Liver (tissue), 9 donors: ENCODE data around the gene LRP10. TPM values are rescaled to one million over a fixed set of nuclear protein-coding genes. Genes with fewer than 3 reads are reported as not detected.

Experiments used
- DNase-seq: peaks from one replicate; pipeline ENCODE4 v3.0.0-alpha.2; 2017; ENCODE audit warnings: low spot score
- H3K27ac ChIP-seq, 2 donors: one replicate each; pipeline ENCODE4 v1.7.0; 2013; ENCODE audit warnings: inconsistent platforms in 2 of 2, low read length in 2 of 2, control low read depth in 1 of 2, low read depth in 1 of 2, mild to moderate bottlenecking in 1 of 2
- H3K27me3 ChIP-seq, 4 donors: one replicate each; pipeline versions ENCODE4 v1.6.1 to v1.7.0; 2013; ENCODE audit warnings: low read length in 3 of 4, inconsistent platforms in 1 of 4, mild to moderate bottlenecking in 1 of 4, moderate library complexity in 1 of 4; ENCODE audit not compliant: control insufficient read depth in 4 of 4, insufficient read depth in 4 of 4
- H3K36me3 ChIP-seq, 4 donors: one replicate each; pipeline versions ENCODE4 v1.6.1 to v1.7.0; 2013; ENCODE audit warnings: low read length in 3 of 4, mild to moderate bottlenecking in 3 of 4, low read depth in 1 of 4, moderate library complexity in 1 of 4; ENCODE audit not compliant: control insufficient read depth in 4 of 4, insufficient read depth in 3 of 4
- H3K4me1 ChIP-seq, 4 donors: one replicate each; pipeline versions ENCODE4 v1.6.1 to v1.7.0; 2013; ENCODE audit warnings: low read length in 3 of 4, mild to moderate bottlenecking in 3 of 4, moderate library complexity in 1 of 4; ENCODE audit not compliant: control insufficient read depth in 4 of 4, insufficient read depth in 4 of 4
- H3K4me3 ChIP-seq, 3 donors: one replicate each; pipeline versions ENCODE4 v1.6.1 to v1.7.0; 2013; ENCODE audit warnings: low read length in 3 of 3, control low read depth in 1 of 3, low read depth in 1 of 3, mild to moderate bottlenecking in 1 of 3
- H3K9ac ChIP-seq, 2 donors: one replicate each; pipeline ENCODE4 v1.7.0; 2013; ENCODE audit warnings: low read length in 2 of 2, mild to moderate bottlenecking in 2 of 2, moderate library complexity in 2 of 2, control low read depth in 1 of 2, low read depth in 1 of 2
- H3K9me3 ChIP-seq, 4 donors: one replicate each; pipeline versions ENCODE4 v1.6.1 to v1.7.0; 2013; ENCODE audit warnings: low read length in 3 of 4; ENCODE audit not compliant: control insufficient read depth in 4 of 4
- ATF3 ChIP-seq: IDR thresholded peaks from 2 replicates; pipeline ENCODE4 v1.6.1; 2016; ENCODE audit warnings: antibody characterized with exemption
- CTCF ChIP-seq: fragments of 150-350 bp; IDR thresholded peaks from 2 replicates; pipeline ENCODE4 v1.5.1; 2017; ENCODE audit warnings: improper control_type of control experiment, low read depth, low read length; ENCODE audit not compliant: missing input control
- EGR1 ChIP-seq, 2 donors: IDR thresholded peaks; 2 replicates each; pipeline ENCODE4 v1.6.1; 2016 to 2018; ENCODE audit warnings: antibody characterized with exemption in 2 of 2, low read depth in 2 of 2
- FOXA1 ChIP-seq: IDR thresholded peaks from 2 replicates; pipeline ENCODE4 v1.6.1; 2016; ENCODE audit warnings: antibody characterized with exemption
- GABPA ChIP-seq, 2 donors: IDR thresholded peaks in 1 of 2; conservative IDR thresholded peaks in 1 of 2; 2 replicates each; pipeline ENCODE4 v1.6.1; 2016; ENCODE audit warnings: antibody characterized with exemption in 2 of 2, mild to moderate bottlenecking in 1 of 2, moderate library complexity in 1 of 2
- HNF4A ChIP-seq, 2 donors: conservative IDR thresholded peaks; 2 replicates each; pipeline ENCODE4 v1.6.1; 2016; ENCODE audit warnings: antibody characterized with exemption in 2 of 2, mild to moderate bottlenecking in 2 of 2
- MAX ChIP-seq: IDR thresholded peaks from 2 replicates; pipeline ENCODE4 v1.6.1; 2016; ENCODE audit warnings: antibody characterized with exemption
- NR2F2 ChIP-seq: IDR thresholded peaks from 2 replicates; pipeline ENCODE4 v1.6.1; 2016; ENCODE audit warnings: antibody characterized with exemption
- RAD21 ChIP-seq, 2 donors: IDR thresholded peaks; 2 replicates each; pipeline ENCODE4 v1.6.1; 2016; ENCODE audit warnings: antibody characterized with exemption in 2 of 2, mild to moderate bottlenecking in 2 of 2
- RXRA ChIP-seq, 2 donors: IDR thresholded peaks; 2 replicates each; pipeline ENCODE4 v1.6.1; 2017 to 2018; ENCODE audit warnings: antibody characterized with exemption in 2 of 2, mild to moderate bottlenecking in 1 of 2
- SP1 ChIP-seq: IDR thresholded peaks from 2 replicates; pipeline ENCODE4 v1.6.1; 2018; ENCODE audit warnings: antibody characterized with exemption, mild to moderate bottlenecking
- TAF1 ChIP-seq: conservative IDR thresholded peaks from 2 replicates; pipeline ENCODE4 v1.6.1; 2016; ENCODE audit warnings: antibody characterized with exemption, mild to moderate bottlenecking
- YY1 ChIP-seq: IDR thresholded peaks from 2 replicates; pipeline ENCODE4 v1.6.1; 2016; ENCODE audit warnings: antibody characterized with exemption, mild to moderate bottlenecking
- WGBS: extraction: QIAGEN DNeasy Blood & Tissue Kit; methylation state at CpG from one replicate; pipeline ENCODE4 v1.1.7; 2013; 5-methylcytosine and 5-hydroxymethylcytosine counted together
- polyA plus RNA-seq, 2 donors: library from polyadenylated mRNA; stranded (reverse) in 1 of 2; unstranded in 1 of 2; fragments of 200-250 nt in 1 of 2; fragments of >200 nt in 1 of 2; fragmentation: Nextera tagmentation in 1 of 2; extraction: Ambion mirVana in 1 of 2; gene quantifications; one replicate each; pipeline versions ENCODE4 v1.2.1 to v1.2.3, GENCODE V29; 2013 to 2015
- total RNA-seq, 2 donors: library from RNA; depleted of rRNA; stranded (reverse); fragments of >200 nt; gene quantifications; one replicate each; pipeline ENCODE4 v1.2.3, GENCODE V29; 2014
- TF ChIP-seq, protein P1 (sequence below): IDR thresholded peaks from 2 replicates; pipeline ENCODE4 v1.6.1; 2016; ENCODE audit warnings: antibody characterized with exemption, mild to moderate bottlenecking
- donor health status: healthy.
- donor health status: healthy.
- donor health status: healthy.
- donor health status: healthy.
- donor health status: healthy.

The LRP10 gene
- total and polyA plus RNA-seq, 4 donors: 19.5 to 61.7 (median 31.3) TPM

GRCh38 chr14:22866874-22867273 lies 4.7 kb upstream of the LRP10 start:
- WGBS: 96% methylated on average over 5 of the region's 5 CpGs
- no peak for DNase-seq
- H3K27me3 ChIP-seq: no peaks in the 10 kb centered on the region
- no peak overlapping the region for H3K27ac ChIP-seq
- no peak overlapping the region for H3K4me3 ChIP-seq
- peaks cover 0 to 8% (median 5%) of the 10 kb centered on the region in 4 donors for H3K4me1 ChIP-seq
- no peaks in the 10 kb centered on the region for H3K9me3 ChIP-seq
- H3K36me3 ChIP-seq: no peaks in the 10 kb centered on the region
- TF ChIP-seq RAD21 (IDR thresholded peaks at IDR 0.05): no peak
- no peak for TF ChIP-seq ATF3
- no peak for TF ChIP-seq NR2F2
- TF ChIP-seq TAF1: no peak
- no peak for TF ChIP-seq CTCF
- TF ChIP-seq GABPA (IDR thresholded peaks at IDR 0.05 in 1 of 2, conservative IDR thresholded peaks at IDR 0.05 in 1 of 2): no peak
- no peak for TF ChIP-seq EGR1 (IDR thresholded peaks at IDR 0.05; ENCODE audit: low read depth in 2 of 2)
- no peak for TF ChIP-seq RXRA (IDR thresholded peaks at IDR 0.05)
- TF ChIP-seq MAX: no peak
- no peak for TF ChIP-seq SP1
- TF ChIP-seq, protein P1, sequence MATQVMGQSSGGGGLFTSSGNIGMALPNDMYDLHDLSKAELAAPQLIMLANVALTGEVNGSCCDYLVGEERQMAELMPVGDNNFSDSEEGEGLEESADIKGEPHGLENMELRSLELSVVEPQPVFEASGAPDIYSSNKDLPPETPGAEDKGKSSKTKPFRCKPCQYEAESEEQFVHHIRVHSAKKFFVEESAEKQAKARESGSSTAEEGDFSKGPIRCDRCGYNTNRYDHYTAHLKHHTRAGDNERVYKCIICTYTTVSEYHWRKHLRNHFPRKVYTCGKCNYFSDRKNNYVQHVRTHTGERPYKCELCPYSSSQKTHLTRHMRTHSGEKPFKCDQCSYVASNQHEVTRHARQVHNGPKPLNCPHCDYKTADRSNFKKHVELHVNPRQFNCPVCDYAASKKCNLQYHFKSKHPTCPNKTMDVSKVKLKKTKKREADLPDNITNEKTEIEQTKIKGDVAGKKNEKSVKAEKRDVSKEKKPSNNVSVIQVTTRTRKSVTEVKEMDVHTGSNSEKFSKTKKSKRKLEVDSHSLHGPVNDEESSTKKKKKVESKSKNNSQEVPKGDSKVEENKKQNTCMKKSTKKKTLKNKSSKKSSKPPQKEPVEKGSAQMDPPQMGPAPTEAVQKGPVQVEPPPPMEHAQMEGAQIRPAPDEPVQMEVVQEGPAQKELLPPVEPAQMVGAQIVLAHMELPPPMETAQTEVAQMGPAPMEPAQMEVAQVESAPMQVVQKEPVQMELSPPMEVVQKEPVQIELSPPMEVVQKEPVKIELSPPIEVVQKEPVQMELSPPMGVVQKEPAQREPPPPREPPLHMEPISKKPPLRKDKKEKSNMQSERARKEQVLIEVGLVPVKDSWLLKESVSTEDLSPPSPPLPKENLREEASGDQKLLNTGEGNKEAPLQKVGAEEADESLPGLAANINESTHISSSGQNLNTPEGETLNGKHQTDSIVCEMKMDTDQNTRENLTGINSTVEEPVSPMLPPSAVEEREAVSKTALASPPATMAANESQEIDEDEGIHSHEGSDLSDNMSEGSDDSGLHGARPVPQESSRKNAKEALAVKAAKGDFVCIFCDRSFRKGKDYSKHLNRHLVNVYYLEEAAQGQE: no peak
- TF ChIP-seq FOXA1: no peak
- no peak for TF ChIP-seq YY1
- no peak overlapping the region for H3K9ac ChIP-seq

DNA sequence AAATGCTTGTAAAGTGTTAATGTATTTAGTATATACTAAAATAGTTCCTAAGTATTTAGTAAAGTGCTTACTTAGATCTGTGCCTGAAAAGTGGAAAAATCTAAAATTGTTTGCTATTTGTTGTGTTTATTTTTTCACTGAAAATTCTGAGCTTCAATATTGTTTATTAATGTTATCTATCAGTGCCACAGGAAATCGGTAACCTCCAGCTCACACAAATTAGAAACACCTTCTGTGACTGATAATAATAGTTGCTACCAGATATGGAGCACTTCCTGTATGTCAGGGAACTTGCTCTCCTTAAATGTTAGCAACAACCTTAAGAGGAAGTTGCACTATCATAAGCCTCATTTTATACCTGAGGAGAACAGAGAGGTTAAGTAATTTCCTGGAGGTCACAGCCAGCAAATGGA lies 723 bp upstream of the LRP10 start:
- peaks cover 2 to 15% (median 9%) of the 10 kb centered on the region in 4 donors for H3K4me1 ChIP-seq

More for the DNA sequence above, 723 bp upstream of the LRP10 start:
- Histone ChIP-seq H3K36me3 (peaks cover 6 to 19% (median 15%) of the 10 kb centered on the region in 4 donors), H3K27ac (peak overlapping the region; percentile 98 to 99), H3K4me3 (peak overlapping the region in 2 of 3 donors; percentile 26 to 95), H3K9me3 (no peaks in the 10 kb centered on the region), H3K9ac (peak overlapping the region; percentile 61 to 70), H3K27me3 (no peaks in the 10 kb centered on the region)
- WGBS: 0% methylated on average over 1 of the region's 1 CpG
- TF ChIP-seq HNF4A (conservative IDR thresholded peaks at IDR 0.05) (no peak), GABPA (IDR thresholded peaks at IDR 0.05 in 1 of 2, conservative IDR thresholded peaks at IDR 0.05 in 1 of 2) (peak in 1 of 2 donors; percentile 56)
- DNase-seq: no peak
